Measurements from ENCODE around the gene C1GALT1C1.

- TF ChIP-seq CTCF (IDR thresholded peaks at IDR 0.05) (no peak), POLR2AphosphoS5 (IDR thresholded peaks at IDR 0.05; ENCODE audit: insufficient read depth in 1 of 2, low read depth in 1 of 2) (no peak)
Measured at GRCh38 chrX:120668357-120668756, 38.5 kb upstream of the C1GALT1C1 start.

All from vagina (tissue), 2 donors.